Activated T-helper 2 cell treated with anti-CD3 and anti-CD28 coated beads, Interferon-gamma antibody, Interleukin-2, Interleukin-4, amounts not matched to agents 10 μg/mL and 5 μg/mL and 100 μg/mL, durations not matched to agents 14 hours and 24 hours and 36 hours (primary cell): Measurements from ENCODE around the gene DHX30. TPM values are rescaled to one million over a fixed set of nuclear protein-coding genes. Genes with fewer than 3 reads are reported as not detected.
"Not testable (repeated sequence)": the region's sequence is repeated elsewhere in the genome, so short reads cannot be mapped to it uniquely, and the experiment has no call there.

Experiments
- DNase-seq: peaks from one replicate; pipeline ENCODE4 v3.0.0; 2021; ENCODE audit warnings: low spot score
- H3K27ac Mint-ChIP-seq: one replicate; pipeline ENCODE4 v1.8.0; 2021; ENCODE audit warnings: mixed read lengths
- H3K27me3 Mint-ChIP-seq: one replicate; pipeline ENCODE4 v1.8.0; 2021; ENCODE audit warnings: low read depth, mixed read lengths
- H3K36me3 Mint-ChIP-seq: one replicate; pipeline ENCODE4 v1.8.0; 2021; ENCODE audit warnings: low read depth, mixed read lengths
- H3K4me1 Mint-ChIP-seq: one replicate; pipeline ENCODE4 v1.8.0; 2021; ENCODE audit warnings: low read depth, mixed read lengths
- H3K4me3 Mint-ChIP-seq: one replicate; pipeline ENCODE4 v1.8.0; 2021; ENCODE audit warnings: low read depth, mild to moderate bottlenecking, moderate library complexity, mixed read lengths
- H3K9me3 Mint-ChIP-seq: one replicate; pipeline ENCODE4 v1.8.0; 2021; ENCODE audit warnings: mixed read lengths
- intact Hi-C: fragments of 100-400 bp; cut with micrococcal nuclease; formaldehyde crosslinking; loops from one replicate; pipeline ENCODE4 v1.15.1; 2023
- total RNA-seq: library from RNA; stranded (reverse); gene quantifications from 2 replicates; pipeline ENCODE4 v1.2.3, GENCODE V29; 2022

DHX30 gene
- total RNA-seq, 1 donor from 2014 or later = 123 TPM

DNA sequence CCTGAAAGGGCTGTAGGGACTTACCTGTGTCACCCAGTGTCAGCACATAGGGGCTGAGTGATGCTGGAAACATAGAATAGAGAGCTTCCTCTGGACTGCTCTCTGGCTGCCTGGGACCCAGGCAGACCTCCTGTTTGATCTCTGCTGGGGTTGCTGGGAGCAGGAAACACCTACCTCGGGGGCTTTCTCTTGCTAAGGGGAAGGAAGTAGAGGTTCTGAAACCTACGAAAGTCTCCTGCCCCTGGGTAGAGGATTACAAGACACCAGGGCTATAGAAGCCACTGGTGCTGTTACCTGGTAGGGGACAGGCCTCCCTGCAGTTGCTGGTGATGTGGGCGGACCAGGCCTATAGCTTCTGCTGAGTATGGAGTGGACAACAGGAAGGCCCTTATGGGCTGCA, 81.7 kb downstream of the DHX30 start:
- no peak for DNase-seq
- no peak overlapping the region for H3K27ac Mint-ChIP-seq
- no peak overlapping the region for H3K4me3 Mint-ChIP-seq
- no peaks in the 10 kb centered on the region for H3K9me3 Mint-ChIP-seq
- intact Hi-C loops = no loop called here
- no peaks in the 10 kb centered on the region for H3K27me3 Mint-ChIP-seq
- H3K4me1 Mint-ChIP-seq = peaks cover 4% of the 10 kb centered on the region
- peaks cover 44% of the 10 kb centered on the region for H3K36me3 Mint-ChIP-seq

DNA sequence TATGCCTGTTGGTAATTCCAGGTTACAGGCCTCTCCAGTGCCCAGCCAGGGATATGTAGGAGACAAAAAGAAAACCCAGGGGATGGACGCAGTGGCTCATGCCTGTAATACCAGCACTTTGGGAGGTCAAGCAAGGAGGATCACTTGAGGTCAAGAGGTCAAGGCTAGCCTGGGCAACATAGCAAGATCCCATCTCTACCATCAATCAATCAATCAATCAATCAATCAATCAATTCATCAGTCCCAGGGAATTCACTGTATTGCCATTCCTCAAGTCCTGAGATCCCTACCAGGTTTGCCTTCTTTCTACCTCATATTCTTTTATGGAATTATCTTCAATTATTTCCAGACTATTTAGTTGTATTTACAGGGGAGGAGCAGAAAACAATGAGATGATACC, 82.2 kb downstream of the DHX30 start:
- no peaks in the 10 kb centered on the region for H3K27me3 Mint-ChIP-seq
- no peak overlapping the region for H3K27ac Mint-ChIP-seq
- peaks cover 45% of the 10 kb centered on the region for H3K36me3 Mint-ChIP-seq
- no peak overlapping the region for H3K4me3 Mint-ChIP-seq
- H3K4me1 Mint-ChIP-seq = peaks cover 4% of the 10 kb centered on the region
- intact Hi-C loops = no loop called here
- no peaks in the 10 kb centered on the region for H3K9me3 Mint-ChIP-seq
- no peak for DNase-seq

DNA sequence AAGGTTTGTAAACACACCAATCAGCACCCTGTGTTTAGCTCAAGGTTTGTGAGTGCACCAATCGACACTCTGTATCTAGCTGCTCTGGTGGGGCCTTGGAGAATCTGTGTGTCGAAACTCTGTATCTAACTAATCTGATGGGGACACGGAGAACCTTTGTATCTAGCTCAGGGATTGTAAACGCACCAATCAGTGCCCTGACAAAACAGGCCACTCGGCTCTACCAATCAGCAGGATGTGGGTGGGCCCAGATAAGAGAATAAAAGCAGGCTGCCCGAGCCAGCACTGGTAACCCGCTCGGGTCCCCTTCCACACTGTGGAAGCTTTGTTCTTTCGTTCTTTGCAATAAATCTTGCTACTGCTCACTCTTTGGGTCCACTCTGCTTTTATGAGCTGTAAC, 85.1 kb downstream of the DHX30 start:
- H3K4me3 Mint-ChIP-seq, DNase-seq, intact Hi-C loops, H3K4me1 Mint-ChIP-seq, H3K9me3 Mint-ChIP-seq, H3K27ac Mint-ChIP-seq, H3K27me3 Mint-ChIP-seq: not testable (repeated sequence)
- peaks cover 52% of the 10 kb centered on the region for H3K36me3 Mint-ChIP-seq

DNA sequence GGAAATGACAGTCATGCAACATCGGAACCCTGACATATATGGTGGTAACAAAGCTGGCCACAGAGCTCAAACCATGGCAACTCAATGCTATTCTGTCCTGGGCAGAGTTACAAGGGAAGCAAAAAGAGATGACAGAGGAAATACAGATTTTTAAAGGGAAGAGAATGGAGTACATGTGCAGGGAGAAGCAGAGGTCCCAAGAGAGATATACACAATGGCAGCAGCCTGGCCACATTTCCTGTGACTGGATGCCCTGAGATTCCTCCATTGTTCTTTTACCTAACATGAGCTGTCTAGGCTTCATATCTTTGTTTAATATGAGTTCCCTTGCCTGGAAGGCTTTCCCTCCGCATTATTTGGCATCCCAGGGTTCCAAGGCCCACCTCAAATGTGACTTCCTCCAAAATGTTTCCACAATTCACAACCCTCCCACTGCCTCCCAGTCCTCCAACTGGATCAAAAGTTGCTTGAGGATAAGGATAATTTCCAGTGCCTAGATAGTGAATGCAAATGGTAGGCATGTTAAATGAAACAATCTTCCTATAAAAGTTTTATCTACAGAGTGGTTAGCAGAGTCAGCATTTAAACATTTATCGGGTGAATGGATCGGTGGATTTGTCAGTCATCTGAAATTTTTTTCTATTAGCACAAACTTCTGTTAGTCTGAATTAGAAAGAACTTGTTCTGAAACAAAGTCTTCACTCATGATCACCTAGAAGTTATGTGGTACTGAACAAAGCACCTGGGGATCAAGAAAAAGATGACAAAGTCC, 86.2 kb downstream of the DHX30 start:
- Mint-ChIP-seq H3K36me3 (peaks cover 43% of the 10 kb centered on the region), H3K4me3 (no peak overlapping the region), H3K9me3 (no peaks in the 10 kb centered on the region), H3K4me1 (peaks cover 4% of the 10 kb centered on the region), H3K27ac (no peak overlapping the region), H3K27me3 (no peaks in the 10 kb centered on the region)
- intact Hi-C loops = no loop called here
- no peak for DNase-seq

DNA sequence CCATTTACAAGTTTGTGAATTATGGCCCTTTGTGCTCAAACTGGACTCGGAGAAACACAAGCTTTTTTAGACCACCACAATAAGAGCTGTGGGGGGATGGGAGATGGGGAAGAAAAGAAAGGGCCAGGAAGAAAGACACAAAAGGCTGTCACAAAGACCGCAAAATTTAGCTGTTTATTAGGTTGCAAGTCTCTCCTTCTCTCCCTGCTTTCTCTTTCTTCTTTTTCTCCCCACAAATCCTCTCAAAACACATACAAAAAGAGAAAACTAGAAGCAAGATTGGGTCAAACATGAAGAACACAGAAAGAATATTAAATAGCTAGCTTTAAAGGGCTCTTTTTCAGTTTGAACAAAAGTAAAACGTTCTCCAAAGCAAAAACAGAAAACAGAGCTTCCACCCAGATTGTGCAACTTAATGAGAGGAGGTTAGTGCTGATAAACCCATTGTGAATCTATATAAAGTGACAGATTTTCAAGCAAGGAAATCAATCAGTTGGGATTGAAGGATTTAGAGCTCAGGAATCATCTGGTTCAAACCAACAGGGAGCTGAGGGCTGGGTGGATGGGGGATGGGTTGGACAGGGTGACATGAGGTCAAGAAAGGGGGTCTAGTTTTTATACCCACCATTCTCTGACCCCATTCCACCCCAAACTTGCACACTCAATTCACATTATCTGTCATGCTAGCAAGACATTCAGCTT, 87.3 kb downstream of the DHX30 start:
- H3K27ac Mint-ChIP-seq = no peak overlapping the region
- DNase-seq = no peak
- peaks cover 34% of the 10 kb centered on the region for H3K36me3 Mint-ChIP-seq
- no peaks in the 10 kb centered on the region for H3K27me3 Mint-ChIP-seq
- intact Hi-C loops = no loop called here
- H3K9me3 Mint-ChIP-seq = no peaks in the 10 kb centered on the region
- peaks cover under 1% of the 10 kb centered on the region for H3K4me1 Mint-ChIP-seq
- no peak overlapping the region for H3K4me3 Mint-ChIP-seq

DNA sequence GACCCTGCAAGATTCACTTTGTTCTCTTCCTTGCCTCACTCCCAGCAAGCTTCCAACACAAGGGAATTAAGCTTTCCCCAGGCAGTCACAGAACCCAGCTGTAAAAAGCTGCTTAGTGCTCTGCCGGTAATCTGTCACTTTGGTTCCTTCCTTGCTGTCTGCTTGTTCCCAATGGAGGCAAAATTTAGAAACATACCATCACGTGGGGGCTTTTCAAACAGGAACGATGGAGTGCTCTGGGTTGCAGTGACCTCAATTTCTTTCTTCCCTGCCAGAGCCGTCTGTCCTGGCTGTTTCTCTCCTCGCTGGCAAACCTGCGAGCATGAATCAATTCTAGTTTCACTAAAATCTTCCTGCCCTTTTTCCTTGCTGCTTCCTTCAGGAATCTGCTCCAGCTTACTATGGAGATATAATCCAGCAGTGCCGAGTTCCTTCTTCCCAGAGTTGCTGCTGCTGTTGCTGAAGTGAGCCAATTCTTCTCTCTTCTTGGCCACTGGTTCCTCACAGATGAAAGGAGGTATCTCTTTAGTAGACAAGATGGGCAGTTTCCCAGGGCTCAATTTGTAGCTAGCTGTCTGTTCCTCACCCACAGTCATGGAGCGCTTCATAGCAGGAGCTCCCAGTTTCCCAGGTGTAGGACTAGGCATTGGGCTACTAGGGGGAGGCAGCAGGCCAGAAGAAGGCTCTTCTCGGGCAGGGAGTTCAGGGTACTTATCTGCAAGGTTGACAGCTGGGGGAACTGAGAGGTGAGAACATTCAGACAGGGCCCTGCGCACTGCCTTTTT, 88.1 kb downstream of the DHX30 start:
- no peaks in the 10 kb centered on the region for H3K27me3 Mint-ChIP-seq
- H3K4me1 Mint-ChIP-seq = no peaks in the 10 kb centered on the region
- DNase-seq = no peak
- peaks cover 30% of the 10 kb centered on the region for H3K36me3 Mint-ChIP-seq
- intact Hi-C loops = no loop called here
- H3K27ac Mint-ChIP-seq = no peak overlapping the region
- H3K4me3 Mint-ChIP-seq = no peak overlapping the region
- no peaks in the 10 kb centered on the region for H3K9me3 Mint-ChIP-seq

DNA sequence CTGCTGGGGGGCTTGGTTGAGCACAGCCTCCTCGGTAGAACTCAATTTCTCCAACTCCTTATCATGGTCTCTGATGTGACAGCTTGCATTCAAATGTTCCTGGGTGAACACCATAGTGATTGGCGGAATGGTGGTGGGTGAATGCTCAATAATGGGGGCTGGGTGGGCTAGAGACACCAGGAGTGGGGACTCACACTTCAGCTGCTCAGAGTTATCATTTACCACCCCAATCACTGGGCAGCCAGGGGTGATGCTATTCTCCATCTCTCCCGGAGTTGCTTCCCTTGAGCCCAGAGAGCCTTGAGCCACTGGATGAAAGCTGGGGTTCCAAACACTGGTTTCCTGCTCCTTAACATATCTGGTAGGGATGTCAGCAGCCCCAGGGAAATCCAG, 88.7 kb downstream of the DHX30 start:
- DNase-seq = no peak
- Mint-ChIP-seq H3K27me3 (no peaks in the 10 kb centered on the region), H3K27ac (no peak overlapping the region), H3K4me1 (no peaks in the 10 kb centered on the region), H3K36me3 (peaks cover 29% of the 10 kb centered on the region), H3K4me3 (no peak overlapping the region), H3K9me3 (no peaks in the 10 kb centered on the region)
- intact Hi-C loops = no loop called here

DNA sequence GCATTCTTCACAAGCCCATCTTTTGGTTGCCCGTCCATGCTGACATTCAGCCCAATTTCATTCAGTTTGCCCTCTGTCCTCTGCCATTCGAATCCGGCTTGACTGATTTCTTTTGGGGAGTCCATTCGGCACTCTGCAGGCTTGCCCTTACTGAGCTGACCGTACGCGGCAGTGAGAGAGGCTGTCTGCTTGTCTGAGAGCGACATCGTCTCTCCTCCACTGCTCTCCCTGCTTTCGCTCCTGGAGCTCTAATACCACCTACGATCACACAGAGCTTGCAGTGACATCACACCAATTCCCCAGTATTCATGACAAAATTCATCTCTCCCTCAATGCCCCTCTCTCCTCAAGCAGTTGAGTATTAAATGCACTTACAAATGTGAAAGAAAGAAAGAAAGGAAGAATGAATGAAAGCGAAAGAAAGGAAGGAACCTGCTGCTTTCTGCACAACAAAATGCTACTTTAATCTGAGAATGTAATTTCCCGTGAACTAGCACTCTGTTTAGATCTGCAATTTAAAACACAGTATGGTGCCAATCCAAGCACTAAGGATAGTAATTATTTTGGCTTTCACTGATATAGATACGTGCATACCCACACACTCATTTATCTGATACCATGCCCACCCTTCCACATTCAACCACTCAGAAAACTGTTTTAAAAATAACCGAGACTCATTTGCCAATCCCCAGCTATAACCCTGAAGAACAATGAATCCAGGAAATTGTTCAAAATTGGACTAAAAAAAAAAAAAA, 89.5 kb downstream of the DHX30 start:
- Mint-ChIP-seq H3K4me3 (no peak overlapping the region), H3K36me3 (peaks cover 28% of the 10 kb centered on the region), H3K9me3 (no peaks in the 10 kb centered on the region), H3K27me3 (no peaks in the 10 kb centered on the region), H3K4me1 (no peaks in the 10 kb centered on the region), H3K27ac (no peak overlapping the region)
- DNase-seq = no peak
- intact Hi-C loops = no loop called here

DNA sequence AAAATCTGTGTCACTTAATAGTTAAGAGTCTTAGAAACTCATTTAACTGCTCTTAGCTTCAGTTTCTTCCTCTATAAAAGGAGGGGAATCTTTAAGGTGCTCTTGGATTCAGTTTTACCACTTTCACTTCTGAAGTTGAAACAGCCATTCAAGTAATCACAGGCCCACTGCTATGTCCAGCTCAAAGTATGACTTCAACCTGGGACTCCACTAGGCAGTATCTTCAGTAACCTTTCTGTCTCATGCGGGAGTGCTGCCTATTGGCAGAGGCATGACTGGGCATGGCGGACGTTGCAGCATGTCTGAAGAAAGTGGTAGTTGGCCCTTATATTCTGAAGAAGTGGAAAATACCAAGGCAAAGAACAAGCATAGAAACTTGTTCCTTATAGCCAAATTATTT, 92.3 kb downstream of the DHX30 start:
- no peak for DNase-seq
- peaks cover 15% of the 10 kb centered on the region for H3K36me3 Mint-ChIP-seq
- no peak overlapping the region for H3K27ac Mint-ChIP-seq
- H3K4me3 Mint-ChIP-seq = no peak overlapping the region
- intact Hi-C loops = no loop called here
- H3K4me1 Mint-ChIP-seq = no peaks in the 10 kb centered on the region
- H3K27me3 Mint-ChIP-seq = no peaks in the 10 kb centered on the region
- no peaks in the 10 kb centered on the region for H3K9me3 Mint-ChIP-seq

DNA sequence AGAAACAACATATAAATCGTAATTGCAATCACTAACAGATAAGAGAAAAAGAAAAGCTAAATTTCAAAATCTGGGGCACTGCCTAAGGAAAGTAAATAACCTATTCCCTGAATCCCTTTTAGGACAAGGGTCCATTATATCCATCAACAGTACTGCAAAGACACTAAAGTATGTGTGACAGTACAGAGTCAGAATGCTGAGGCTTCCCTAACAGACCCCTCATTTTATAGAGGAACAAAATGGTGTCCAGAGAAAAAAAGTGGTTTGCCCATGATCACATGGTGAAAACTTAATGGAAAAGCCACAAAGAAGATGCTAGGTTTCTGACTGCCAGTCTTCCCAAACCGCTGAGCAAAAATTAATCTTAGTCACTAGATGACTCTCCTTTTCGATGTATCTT, 93.8 kb downstream of the DHX30 start:
- no peaks in the 10 kb centered on the region for H3K9me3 Mint-ChIP-seq
- peaks cover 8% of the 10 kb centered on the region for H3K36me3 Mint-ChIP-seq
- no peaks in the 10 kb centered on the region for H3K27me3 Mint-ChIP-seq
- H3K4me1 Mint-ChIP-seq = no peaks in the 10 kb centered on the region
- intact Hi-C loops = no loop called here
- H3K27ac Mint-ChIP-seq = no peak overlapping the region
- no peak for DNase-seq
- H3K4me3 Mint-ChIP-seq = no peak overlapping the region

DNA sequence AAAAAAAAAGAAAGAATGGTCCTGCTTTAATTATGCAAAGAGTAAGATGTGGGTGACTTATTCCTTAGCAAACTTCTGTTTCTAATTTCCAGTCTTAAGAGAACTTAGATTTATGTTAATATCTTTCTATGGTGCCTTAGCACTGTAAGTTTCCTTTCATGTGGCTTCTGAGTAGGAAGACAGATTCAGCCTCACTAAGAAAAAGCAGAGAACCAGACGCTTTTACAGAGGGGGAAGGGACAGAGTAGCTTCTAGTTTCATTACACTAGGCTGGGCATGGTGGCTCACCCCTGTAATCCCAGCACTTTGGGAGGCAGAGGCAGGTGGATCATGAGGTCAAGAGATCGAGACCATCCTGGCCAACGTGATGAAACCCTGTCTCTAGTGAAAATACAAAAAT, 95.0 kb downstream of the DHX30 start:
- intact Hi-C loops = no loop called here
- no peak for DNase-seq
- Mint-ChIP-seq H3K9me3 (no peaks in the 10 kb centered on the region), H3K4me3 (no peak overlapping the region), H3K27me3 (no peaks in the 10 kb centered on the region), H3K36me3 (peaks cover 4% of the 10 kb centered on the region), H3K27ac (no peak overlapping the region), H3K4me1 (no peaks in the 10 kb centered on the region)

DNA sequence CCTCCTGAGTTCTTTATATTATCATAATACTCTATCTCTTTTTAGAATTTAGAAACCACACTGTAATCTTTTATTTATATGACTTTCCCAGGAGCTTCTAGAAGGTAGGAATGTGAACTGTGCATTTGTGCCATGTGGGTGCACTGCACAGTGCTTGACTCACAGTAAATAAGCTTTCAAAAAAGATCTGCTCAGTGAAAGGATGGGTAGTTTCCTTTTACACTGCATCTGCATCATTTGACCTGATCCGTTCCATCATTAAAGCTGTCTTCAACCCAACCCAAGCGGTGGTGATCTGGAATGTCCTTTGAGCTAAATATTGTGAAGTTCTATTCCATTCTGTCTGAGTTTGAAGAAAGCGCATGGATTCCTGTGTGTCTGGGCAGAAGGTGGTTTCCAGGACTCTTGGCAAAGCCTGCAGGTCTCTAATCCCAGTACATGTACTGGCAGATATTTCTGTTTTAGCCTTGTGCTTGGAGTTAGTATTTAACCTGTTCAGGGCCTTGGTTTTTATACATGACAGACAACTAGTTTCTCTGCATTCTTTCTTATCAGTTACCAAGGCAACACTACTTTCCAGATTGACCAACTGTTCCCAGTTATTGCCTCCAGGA, 96.7 kb downstream of the DHX30 start:
- intact Hi-C loops = no loop called here
- DNase-seq = no peak
- Mint-ChIP-seq H3K9me3 (no peaks in the 10 kb centered on the region), H3K4me3 (no peak overlapping the region), H3K27ac (no peak overlapping the region), H3K36me3 (peaks cover 8% of the 10 kb centered on the region), H3K4me1 (no peaks in the 10 kb centered on the region), H3K27me3 (no peaks in the 10 kb centered on the region)
